Myocyte (in vitro differentiated cells): Measurements from ENCODE around the gene HEPH. TPM values are rescaled to one million over a fixed set of nuclear protein-coding genes. Genes with fewer than 3 reads are reported as not detected.
"Not testable (repeated sequence)": the region's sequence is repeated elsewhere in the genome, so short reads cannot be mapped to it uniquely, and the experiment has no call there.

ENCODE experiments used
- DNase-seq: peaks from one replicate; pipeline ENCODE4 v3.0.0-alpha.2; 2012; ENCODE audit warnings: low read depth
- total RNA-seq: library from RNA; depleted of rRNA; stranded (reverse); fragments of >200 nt; gene quantifications from 2 replicates; pipeline ENCODE4 v1.2.3, GENCODE V29; 2014

The HEPH gene
- total RNA-seq, 1 donor from 2014 or later: 31.3 TPM

- DNase-seq: peak; percentile 79
Measured at GRCh38 chrX:66221856-66222255, 57.8 kb downstream of the HEPH start.

GRCh38 chrX:66232296-66232695, 68.2 kb downstream of the HEPH start:
- DNase-seq: no peak

GRCh38 chrX:66233209-66233608, 69.2 kb downstream of the HEPH start:
- DNase-seq: peak; percentile 34

- not testable (repeated sequence) for DNase-seq
Measured at GRCh38 chrX:66233904-66234303, 69.9 kb downstream of the HEPH start.

GRCh38 chrX:66255359-66255967, 91.4 kb downstream of the HEPH start:
- DNase-seq: no peak

GRCh38 chrX:66262807-66263206, 98.8 kb downstream of the HEPH start:
- DNase-seq: no peak

Other genes starting within 250 kb of the HEPH start
- not detected in 2 replicates for gene VSIG4, start 124.2 kb upstream of the HEPH start, total RNA-seq